ENCODE results near the gene DNAJB8. TPM values are rescaled to one million over a fixed set of nuclear protein-coding genes. Genes with fewer than 3 reads are reported as not detected.

Gene DNAJB8
- total RNA-seq, 4 donors from 2014 or later = not detected

- H3K4me1 ChIP-seq = peaks cover 0 to 79% (median 53%) of the 10 kb centered on the region in 4 donors
- peak overlapping the region; percentile 34 to 54 (median 47) for H3K4me3 ChIP-seq
- no peaks in the 10 kb centered on the region for H3K36me3 ChIP-seq
- no peaks in the 10 kb centered on the region for H3K9me3 ChIP-seq
- peak overlapping the region in 1 of 4 donors; percentile 63 for H3K27ac ChIP-seq
- no peak for TF ChIP-seq POLR2A (IDR thresholded peaks at IDR 0.05)
- no peak for TF ChIP-seq CTCF (IDR thresholded peaks at IDR 0.05)
- no peak for TF ChIP-seq EP300 (IDR thresholded peaks at IDR 0.05)
- H3K27me3 ChIP-seq = peaks cover 8 to 100% of the 10 kb centered on the region in 2 donors
- DNase-seq (ENCODE audit: low spot score in 2 of 2) = no peak
- WGBS, 2 donors = 3% methylated on average over 21 of the region's 21 CpGs
Observed at GRCh38 chr3:128488636-128488990, 21.9 kb upstream of the DNAJB8 start.

DNA sequence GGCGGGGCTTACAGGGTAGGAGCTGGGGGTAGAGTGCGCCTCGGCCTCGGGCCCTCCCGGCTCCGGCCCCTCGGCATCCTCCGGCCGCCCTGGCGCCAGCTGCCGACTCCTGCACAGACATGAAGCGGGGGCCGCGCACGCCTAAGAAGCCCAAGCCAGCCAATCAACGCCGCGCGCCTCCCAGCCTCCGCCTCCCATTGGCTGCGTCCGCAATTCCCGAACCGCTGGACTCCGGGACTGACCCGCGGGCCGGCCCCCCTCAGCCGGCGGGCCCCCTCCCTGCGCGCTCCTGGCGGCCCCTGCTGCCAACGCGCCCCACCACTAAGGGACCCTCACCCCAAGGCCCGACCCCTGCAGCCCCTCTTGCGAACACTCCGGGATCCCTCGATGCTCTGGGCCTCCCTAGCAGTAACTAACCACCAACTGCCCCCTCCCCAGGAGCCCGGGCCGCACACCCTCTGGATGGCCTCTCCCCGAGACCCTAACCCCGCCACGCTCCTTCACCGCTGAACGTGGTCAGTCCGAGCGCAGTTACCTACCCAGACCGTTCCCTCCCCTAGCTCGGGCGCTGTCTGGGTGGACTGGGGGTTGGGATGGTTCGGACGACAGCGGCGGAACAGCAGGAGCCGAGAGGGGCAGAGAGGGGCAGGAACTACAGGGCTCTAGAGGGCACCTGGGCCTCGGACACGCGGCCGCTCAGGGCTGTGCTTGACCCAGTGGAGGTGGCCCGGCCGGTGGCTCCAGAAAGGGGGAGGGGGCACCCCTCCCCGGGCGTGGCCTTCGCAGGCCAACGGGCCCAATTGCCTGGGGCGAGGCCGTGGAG is 21.3 kb upstream of the DNAJB8 start:
- peak in 1 of 2 donors; percentile 63 for DNase-seq (ENCODE audit: low spot score in 2 of 2)
- H3K27ac ChIP-seq = peak overlapping the region in 3 of 4 donors; percentile 15 to 63 (median 16)
- WGBS, 2 donors = 2 to 5% methylated on average over 21 to 22 of the region's 68 CpGs
- H3K9me3 ChIP-seq = no peaks in the 10 kb centered on the region
- H3K4me1 ChIP-seq = peaks cover 0 to 81% (median 52%) of the 10 kb centered on the region in 4 donors
- H3K36me3 ChIP-seq = no peaks in the 10 kb centered on the region
- H3K27me3 ChIP-seq = peaks cover 8 to 100% of the 10 kb centered on the region in 2 donors
- TF ChIP-seq POLR2A (IDR thresholded peaks at IDR 0.05) (peak in 1 of 2 donors; percentile 39), CTCF (IDR thresholded peaks at IDR 0.05) (no peak)
- peak overlapping the region; percentile 34 to 54 (median 47) for H3K4me3 ChIP-seq

DNA sequence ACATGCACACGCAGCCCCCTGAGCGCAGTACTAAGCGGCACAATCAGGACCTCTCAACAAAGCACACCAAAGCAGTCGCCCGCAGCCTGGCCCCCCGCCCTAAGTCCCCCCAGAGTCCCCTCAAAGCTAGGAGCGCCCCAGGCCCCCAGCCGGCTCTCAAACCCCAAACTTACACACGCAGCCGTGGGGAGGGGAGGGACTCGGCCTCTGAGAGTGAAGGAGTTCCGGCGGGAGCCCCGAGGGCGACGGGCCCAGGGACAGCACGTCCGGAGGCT is 20.8 kb upstream of the DNAJB8 start:
- H3K36me3 ChIP-seq = no peaks in the 10 kb centered on the region
- peaks cover 0 to 81% (median 48%) of the 10 kb centered on the region in 4 donors for H3K4me1 ChIP-seq
- TF ChIP-seq EP300 (IDR thresholded peaks at IDR 0.05) (no peak), CTCF (IDR thresholded peaks at IDR 0.05) (no peak), POLR2A (IDR thresholded peaks at IDR 0.05) (no peak)
- H3K9me3 ChIP-seq = no peaks in the 10 kb centered on the region
- DNase-seq (ENCODE audit: low spot score in 2 of 2) = no peak
- WGBS, 2 donors = 0 to 2% methylated on average over 4 to 6 of the region's 18 CpGs
- H3K27me3 ChIP-seq = peaks cover 8 to 100% of the 10 kb centered on the region in 2 donors
- peak overlapping the region; percentile 27 to 54 (median 47) for H3K4me3 ChIP-seq
- H3K27ac ChIP-seq = peak overlapping the region in 1 of 4 donors; percentile 16

GRCh38 chr3:128486681-128487537 is 20.2 kb upstream of the DNAJB8 start:
- Histone ChIP-seq H3K36me3 (no peaks in the 10 kb centered on the region), H3K9me3 (no peaks in the 10 kb centered on the region), H3K27me3 (peaks cover 3 to 100% of the 10 kb centered on the region in 2 donors), H3K4me1 (peaks cover 0 to 81% (median 44%) of the 10 kb centered on the region in 4 donors), H3K4me3 (peak overlapping the region; percentile 27 to 54 (median 47)), H3K27ac (no peak overlapping the region)
- peak in 1 of 2 donors; percentile 76 for TF ChIP-seq EP300 (IDR thresholded peaks at IDR 0.05)
- no peak for TF ChIP-seq POLR2A (IDR thresholded peaks at IDR 0.05)
- DNase-seq (ENCODE audit: low spot score in 2 of 2) = no peak
- WGBS, 2 donors = 0 to 1% methylated on average over 35 to 72 of the region's 75 CpGs

- no peak for DNase-seq (ENCODE audit: low spot score in 2 of 2)
- TF ChIP-seq CTCF (IDR thresholded peaks at IDR 0.05) (no peak), EP300 (IDR thresholded peaks at IDR 0.05) (no peak), POLR2A (IDR thresholded peaks at IDR 0.05) (no peak)
- Histone ChIP-seq H3K27ac (no peak overlapping the region), H3K27me3 (peaks cover 6 to 100% of the 10 kb centered on the region in 2 donors), H3K4me1 (peaks cover 0 to 81% (median 41%) of the 10 kb centered on the region in 4 donors), H3K36me3 (no peaks in the 10 kb centered on the region), H3K4me3 (peak overlapping the region in 2 of 4 donors; percentile 49 to 54), H3K9me3 (no peaks in the 10 kb centered on the region)
- 15 to 20% methylated on average over 7 to 14 of the region's 14 CpGs for WGBS, 2 donors
Observed at GRCh38 chr3:128486205-128486628, 19.5 kb upstream of the DNAJB8 start.
